Hematopoietic multipotent progenitor cell treated with erythropoietin and hydrocortisone succinate and interleukin-3 and kit ligand, for 15 days (in vitro differentiated cells): ENCODE results near the gene ANKS1A.

Experiments
- DNase-seq: peaks from one replicate; pipeline ENCODE4 v3.0.0-alpha.2; 2015; ENCODE audit warnings: low spot score

The ANKS1A gene

DNA sequence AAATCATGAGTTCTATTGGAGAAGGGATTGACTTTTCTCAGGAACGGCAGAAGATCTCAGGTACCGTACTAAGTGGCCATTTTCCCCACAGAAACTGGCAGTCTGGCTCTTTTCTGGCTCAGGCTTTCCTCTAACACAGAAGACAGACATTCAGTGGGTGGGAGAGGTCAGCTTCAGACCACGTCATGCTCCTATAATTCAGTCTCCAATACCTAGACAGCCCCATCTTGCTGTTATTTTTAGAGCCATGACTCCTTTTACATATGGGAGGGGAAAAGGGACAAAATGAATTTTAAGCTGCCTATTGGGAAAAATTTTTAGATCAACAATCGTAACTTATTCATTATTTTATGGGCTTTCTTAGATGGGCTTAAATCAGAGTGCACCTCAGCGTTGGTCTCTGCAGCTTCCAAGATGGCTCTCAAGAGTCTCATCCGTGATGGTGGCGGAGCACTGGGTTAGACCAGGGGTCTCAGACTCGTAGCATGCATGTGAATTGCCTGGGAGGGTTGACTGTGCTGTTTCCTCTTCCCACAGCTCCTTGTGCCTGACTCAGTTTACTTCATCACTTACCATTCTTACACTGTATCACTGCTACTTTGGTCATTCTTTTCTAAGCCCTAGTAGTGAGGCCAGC is 165.2 kb downstream of the ANKS1A start:
- no peak for DNase-seq

DNA sequence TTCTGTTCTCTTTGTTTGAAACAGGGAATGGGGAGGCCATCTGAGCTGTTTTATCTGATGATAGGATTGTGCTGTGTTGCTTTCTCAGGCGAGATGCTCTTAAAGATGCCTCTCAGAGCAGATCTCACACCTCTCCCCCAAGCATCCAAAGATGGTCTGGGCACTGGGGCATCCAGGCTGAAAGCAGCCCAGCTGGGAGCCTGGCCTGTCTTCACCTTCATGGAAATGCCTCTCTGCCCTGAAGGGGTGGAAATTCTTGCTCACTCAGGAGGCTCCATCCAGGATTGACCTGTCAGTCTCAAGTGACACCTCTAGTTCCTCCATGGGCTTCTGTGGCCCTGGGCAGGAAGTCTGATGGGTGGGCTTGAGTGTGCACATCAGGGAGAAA is 165.7 kb downstream of the ANKS1A start:
- no peak for DNase-seq

DNA sequence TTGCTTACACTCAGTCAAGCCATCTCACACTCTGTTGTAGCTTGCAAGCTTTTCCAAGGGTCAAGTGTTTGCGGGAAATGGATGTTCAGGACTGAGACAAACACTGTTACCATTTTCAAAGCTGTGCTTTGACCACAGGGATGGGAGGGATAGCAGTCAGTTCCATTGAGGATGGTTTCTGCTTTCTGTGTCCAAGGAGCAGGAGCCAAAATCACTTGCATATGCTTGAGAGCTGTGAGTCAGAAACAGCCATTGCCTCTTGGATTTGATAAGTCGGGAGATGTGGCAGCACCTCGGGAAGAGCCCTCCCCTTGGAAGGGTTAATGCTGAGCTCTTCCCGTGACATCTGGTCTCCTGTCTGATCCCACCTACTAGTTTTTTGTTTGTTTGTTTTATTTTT is 166.8 kb downstream of the ANKS1A start:
- DNase-seq = no peak

DNA sequence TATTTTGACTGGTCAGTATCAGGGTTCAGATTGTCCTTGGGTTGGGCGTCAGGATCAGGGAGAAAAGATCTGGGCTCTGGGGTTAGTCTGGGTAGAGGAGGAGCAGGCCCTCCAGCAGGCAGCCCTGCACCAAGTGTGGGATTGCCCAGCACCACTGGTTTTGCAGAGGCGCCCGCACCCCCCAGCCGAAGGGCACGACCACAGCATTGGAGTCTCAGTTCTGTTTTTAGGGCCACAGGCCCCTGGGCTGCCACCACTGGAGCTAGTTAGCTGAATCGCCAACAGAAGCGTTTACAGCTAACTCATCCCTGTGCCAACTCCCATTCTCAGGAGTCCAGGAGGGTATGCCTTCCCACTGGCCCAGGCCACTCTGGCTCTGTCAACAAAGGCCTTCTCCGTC is 167.9 kb downstream of the ANKS1A start:
- DNase-seq = no peak

DNA sequence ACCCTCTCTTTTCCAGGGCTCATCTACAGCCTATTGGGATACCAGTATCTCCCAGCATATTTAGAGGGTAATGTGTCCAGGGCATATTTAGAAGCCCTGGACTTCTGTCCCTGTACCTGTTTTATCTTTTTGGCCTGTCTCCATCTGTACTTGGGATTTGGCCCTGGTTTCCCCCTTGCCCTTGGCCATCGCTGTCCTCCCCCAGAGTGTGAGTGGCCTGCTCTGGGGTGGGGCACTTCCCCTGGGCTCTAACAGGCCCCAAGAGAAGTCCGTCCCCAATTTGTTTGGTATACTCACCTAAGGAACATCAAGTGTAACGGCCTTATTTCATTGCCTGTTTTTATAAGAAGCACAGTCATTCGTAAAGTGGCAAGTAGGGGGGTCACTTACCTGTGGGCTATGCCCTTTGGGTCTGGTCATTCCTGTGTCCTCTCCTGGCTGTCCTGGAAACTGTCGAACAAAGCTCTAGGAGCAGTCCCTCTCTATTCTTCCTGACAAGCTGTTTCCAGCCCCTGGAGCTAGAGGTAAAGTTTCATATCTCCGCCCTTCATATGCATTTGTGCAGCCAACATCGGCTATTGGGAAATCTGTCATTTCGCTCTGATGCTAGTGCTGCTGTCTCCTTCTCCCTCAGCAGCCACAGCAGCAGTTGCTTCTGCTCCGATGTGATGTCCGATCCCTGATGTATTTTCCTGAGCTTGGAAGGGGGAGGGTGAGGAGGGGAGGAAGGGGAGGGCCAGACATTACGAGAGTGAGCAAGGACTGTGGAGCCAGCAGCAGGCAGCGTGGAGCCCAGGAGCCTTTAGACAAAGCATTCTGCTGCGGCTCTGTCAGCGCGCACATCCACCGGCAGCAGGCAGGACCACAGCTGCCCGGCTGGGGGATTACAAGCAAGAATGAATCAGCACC is 168.6 kb downstream of the ANKS1A start:
- no peak for DNase-seq

DNA sequence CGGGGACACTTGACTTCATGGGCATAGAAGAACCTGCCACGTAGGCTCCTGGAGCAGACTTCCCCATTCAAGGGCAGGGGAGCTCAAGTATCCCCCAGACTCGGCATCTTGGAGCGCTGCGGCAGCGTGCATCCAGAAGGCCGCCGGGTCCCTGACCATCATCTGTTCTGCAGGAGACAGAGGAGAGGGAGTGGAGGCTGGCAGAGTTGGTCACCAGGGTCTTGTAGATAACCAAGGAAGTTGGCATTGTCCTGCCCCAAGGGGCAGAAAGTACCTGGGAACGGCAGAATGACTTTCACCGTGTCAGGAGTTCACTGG is 169.3 kb downstream of the ANKS1A start:
- no peak for DNase-seq

DNA sequence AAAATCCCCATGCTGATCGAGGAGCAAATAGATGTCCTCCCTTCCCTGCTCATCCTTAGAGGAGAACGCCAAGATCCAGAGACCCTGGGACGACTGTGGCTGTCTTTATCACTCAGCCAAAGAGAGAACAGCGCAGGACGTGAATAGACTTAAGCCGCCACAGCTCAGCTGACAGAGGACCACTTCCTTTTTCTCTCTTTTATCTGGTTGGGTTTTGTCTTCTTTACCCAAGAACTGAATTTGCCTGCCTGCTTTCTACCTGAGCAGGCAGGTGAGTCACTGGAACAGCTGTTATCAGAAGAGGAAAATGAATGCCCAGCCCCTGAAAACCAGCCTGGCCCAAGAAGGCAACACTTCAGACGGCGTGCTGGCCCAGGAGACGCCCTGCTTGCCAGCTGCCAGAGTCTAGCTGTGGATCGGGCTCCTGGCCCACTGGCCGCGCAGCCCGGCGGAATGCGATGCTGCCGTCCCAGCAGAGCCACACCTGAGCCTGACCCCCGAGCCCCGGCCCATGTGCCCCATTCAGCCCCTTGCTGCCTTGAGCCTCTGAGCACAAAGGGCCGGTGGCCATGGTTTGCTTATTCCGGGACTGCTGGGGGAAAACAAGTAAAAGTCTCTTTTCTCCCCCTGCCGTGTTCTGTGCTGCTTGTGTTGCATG is 169.9 kb downstream of the ANKS1A start:
- no peak for DNase-seq

DNA sequence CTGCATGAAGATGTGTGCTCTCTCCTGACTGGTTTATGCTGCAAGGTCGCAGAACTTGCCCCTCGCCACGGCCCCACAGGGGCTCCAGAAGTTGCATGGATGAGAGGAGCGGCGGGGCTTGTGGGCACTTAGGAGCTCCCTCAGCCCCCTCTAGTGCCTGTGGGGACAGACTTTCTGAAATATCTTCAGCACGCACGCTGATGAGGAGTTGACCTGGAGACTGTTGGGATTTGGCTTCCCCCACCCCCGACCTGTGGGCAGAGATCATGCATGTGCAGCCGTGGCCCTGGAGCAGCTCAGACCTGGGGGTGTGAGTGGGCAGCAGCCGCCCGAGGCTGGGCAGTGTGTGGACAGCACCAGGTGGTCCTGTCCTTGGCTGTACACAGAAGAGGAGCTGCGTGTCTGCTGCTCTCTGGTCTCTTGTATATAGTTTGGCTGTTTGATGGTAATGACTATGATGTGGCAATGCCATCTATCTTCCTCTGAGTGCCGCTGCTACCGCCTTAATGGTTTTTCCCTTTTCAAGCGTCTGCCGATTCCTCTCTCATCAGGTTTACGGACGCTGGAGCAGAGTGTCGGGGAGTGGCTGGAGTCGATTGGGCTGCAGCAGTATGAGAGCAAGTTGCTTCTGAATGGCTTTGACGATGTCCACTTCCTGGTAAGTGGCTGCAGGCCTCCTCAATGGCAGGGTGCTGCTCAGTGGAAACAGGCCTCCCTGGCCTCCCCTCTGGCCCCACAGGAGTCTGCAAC is 170.7 kb downstream of the ANKS1A start:
- DNase-seq = no peak

DNA sequence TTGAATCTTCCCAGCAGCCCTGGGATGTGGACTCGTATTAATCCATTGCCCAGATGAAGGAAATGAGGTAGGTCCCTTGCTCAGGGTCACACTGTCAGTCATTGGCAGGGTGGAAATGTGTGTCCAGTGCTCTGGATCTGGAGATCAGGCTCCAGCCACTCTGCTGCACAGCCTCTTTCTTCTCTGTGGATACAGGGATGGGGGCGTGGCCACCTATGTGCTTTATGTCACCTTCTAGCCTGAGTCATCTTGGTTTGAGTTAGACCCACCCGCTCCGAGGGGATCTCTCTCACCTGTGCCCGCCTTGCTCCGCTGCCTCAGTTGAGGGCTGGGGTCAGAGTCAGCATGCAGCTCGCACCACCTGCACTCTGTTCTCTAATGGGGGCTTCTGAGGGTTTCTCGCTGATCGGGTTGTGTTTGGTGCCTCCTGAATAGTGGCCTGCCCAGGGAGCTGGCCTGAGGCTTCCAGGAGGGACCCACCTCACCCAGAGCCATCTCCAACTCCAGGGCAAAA is 172.1 kb downstream of the ANKS1A start:
- DNase-seq = no peak

DNA sequence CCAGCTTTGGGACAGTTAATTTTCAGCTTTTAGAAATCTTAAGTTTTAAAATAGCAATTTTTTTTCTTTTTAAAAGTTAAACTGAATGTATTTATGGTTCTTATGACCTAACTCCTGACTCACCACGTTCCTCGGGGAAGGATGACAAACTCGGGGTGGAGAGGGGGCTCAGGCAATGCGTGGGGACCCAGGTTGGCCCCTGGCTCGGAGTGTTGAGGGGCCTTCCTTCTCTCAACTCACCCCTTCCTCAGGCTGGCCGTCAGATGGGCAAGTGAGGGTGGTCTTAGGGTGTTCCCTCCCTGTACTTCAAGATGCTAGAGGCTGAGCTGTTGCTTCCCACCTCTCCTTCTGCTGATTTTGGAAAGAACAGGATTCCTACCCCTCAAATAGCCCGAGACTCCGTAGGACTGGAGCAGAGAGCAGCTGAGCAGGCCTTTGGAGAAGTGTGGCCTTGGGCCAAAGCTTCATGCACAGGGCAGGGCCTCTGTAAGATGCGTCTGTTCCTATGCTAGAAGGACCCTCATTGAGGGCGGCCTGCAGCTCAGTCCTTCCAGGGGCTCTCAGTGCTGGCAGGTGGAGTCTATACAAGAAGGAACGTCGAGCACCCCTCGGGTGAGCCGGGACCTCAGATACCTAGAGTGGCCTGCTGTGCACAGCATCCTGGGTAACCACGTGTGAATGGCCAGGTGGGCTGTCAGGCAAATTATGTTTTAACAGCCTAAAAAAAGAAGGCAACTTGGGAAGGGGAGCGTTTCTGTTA is 172.8 kb downstream of the ANKS1A start:
- DNase-seq = no peak

DNA sequence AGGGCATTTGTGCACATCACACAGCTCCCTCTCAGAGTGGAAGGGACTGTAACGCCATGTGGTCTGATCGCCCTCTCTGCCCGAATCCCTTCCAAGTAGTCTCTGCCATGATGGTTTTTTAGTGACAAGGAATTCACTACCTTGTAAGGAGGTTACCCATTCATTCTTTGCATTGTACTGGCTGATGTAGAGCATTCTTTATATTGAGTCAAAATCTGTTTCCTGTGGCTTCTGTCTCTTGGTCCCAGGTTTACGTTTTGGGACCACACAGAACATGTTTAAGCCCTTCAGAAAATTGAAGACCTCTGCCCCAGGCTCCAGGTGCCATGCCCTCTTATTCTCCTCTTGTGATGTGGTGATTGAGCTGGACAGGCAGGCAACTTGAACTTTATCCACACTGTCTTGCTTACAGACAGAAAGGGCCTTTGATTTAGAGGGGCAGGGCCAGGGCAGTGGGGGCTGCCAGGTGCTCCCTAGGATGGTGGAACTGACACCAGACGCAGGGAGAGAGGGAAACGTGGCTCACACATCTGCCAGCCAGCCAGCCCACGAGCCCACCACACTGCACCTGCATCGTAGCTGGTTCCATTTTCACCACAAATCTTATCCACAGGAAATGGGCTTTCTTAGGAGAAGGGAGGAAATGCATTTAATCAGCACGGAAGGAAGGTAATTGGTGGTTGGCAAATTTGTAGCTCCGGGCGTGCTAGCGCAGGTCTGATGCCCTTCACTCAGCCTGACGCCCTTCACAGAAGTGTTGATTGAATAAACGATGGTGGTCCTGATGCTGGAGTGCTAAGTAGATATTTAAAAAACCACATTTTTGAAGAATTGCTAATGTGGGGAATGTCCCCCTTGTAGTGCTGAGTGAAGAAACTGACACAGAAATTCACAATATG is 173.9 kb downstream of the ANKS1A start:
- no peak for DNase-seq

DNA sequence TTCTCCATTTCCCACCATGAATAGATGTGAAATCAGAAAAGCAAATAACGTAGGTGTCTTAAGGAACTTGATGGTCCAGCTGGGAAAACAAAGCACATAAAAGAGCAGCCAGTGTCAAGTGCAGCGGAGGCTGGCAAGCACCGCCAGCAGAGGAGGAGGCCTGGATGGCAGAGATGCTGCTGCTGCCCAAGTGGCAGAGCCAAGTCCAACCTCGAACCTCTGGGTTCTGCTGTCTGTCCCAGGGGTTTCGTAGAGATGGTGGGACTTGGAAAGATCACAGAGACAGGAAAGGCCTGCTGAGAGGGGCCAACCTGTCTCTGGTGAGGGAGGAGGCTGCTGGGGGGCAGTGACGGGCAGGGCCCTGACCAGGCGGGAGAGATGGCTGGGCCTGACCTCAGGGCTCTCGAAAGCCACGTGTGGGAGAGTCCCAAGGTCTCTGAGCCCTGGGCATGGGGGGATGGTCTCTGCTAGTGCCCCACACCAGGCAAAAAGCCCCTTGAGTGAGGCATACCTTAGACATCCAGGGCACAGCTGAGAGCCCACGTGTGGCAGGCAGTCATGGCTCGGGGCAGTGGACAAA is 174.7 kb downstream of the ANKS1A start:
- no peak for DNase-seq

DNA sequence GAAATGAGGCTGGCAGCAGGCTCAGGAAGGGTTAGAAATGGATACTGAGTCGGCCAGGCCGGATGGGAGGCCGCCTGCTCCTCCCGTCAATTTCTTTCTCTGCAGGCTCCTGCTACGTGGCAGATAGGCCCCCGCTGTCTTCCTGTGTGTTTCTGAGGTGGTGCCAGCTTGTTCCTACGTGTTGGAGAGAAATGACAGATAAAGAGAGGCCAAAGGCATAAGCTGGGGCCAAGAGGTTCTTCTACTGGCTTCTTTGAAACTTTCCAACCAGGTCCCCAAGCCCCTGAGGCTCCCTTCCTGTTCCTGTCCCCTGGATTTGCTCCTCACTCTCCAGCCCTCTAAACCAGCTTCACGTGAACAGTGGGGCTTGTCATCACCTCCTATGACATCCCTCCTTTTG is 175.2 kb downstream of the ANKS1A start:
- no peak for DNase-seq

DNA sequence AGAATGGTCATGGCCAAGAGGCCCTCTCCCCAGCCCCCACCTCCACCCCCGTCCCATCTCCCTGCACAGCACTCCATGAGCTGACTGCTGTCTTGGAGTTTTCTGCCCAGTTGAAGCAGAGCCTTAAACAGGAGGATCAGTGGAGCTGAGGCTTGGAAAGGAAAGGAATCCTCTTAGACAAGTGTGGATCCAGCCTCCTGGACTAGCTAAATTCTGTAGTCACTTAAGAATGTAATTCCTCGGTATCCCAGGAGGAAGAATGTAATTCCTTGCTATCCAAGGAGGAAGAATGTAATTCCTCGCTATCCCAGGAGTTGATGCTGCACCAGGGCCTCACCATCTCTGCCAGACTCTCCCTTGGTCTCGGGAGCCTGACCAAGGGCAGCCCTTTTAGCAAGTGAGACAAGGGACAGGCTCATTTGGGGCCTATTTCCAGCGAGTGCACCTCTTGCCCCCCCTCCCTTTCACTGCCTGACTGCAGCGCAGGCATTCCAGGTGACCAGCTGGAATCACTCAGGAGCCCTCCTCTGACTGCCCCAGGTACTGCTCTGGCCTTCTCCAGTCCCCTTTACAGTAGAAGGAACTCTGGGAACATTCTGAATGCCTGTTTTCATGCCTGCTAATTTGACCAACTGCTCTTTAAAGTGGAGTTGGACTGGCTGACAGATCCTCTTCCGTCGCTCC is 175.8 kb downstream of the ANKS1A start:
- DNase-seq = no peak

DNA sequence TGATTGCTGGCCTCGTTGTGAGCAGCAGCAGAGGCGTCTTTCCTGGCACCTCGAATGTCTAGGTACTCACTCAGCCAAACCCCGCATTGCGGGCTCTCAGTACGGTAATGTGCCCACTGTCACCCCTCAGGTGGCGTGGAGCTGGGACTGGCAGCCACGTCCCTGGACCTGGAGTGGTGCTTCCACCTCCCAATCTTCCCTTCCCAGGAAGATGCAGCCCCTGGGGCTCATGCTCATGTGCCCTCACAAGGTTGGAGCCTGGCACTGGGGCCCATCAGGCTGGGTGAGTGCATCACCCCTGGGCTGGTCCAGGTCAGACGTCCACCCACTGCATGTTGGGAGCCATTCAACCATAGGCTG is 176.4 kb downstream of the ANKS1A start:
- DNase-seq = no peak

DNA sequence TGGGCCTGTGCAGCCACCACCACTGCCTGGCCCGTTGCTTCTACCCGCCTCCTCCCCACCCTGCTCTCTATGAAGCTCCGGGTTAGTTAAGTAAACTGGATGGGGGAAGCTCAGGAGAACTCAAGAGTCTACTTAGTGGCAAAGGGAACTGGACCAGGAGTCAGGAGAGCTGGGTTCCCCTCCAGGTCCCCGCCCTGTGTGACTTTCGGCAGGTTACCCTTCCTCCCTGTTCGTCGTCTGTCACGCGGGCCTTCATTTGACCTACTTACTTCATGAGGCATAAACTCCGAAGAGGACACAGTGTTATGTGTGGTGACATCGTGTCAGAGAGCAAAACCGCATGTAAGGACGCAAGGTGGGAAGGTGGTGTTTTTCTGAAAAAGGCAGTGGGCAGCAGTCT is 176.8 kb downstream of the ANKS1A start:
- no peak for DNase-seq

DNA sequence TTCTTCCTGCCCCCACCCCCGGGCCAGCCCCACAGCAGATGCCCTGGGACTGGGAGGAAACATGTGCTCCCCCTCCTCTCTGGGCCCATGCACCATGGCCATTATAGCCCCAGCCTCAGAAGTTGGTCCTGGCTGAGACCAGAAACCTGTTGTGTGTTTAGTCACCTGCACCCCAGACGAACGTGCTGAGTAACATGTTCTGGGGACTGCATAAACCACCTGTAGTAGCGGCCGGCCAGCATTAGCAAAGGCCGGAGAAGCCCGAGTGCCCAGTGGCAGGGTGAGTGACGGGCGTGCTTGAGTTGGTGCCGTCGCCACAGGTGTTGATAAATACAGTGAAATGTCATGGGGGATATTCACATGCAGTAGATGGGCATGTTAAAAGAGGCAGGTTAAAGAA is 178.2 kb downstream of the ANKS1A start:
- no peak for DNase-seq

DNA sequence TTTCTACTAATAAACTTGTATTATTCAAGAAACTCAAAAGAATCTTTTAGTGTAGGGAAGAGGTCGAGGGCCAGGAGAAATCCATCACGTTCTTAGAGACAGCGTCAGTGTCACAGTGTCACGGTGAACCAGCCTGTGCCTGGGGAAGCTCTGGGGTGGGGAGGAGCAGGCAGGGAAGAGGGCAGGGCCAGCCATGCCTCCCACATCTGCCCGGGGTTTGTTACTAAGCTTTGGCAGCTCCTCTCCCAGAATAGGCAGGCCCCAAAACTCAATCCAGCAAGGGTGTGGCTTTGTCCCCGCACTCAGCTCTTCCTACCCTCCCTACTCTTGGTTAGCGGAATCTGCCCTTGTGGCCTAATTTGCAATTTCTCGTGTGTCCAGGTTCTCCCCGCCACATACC is 179.2 kb downstream of the ANKS1A start:
- DNase-seq = no peak

DNA sequence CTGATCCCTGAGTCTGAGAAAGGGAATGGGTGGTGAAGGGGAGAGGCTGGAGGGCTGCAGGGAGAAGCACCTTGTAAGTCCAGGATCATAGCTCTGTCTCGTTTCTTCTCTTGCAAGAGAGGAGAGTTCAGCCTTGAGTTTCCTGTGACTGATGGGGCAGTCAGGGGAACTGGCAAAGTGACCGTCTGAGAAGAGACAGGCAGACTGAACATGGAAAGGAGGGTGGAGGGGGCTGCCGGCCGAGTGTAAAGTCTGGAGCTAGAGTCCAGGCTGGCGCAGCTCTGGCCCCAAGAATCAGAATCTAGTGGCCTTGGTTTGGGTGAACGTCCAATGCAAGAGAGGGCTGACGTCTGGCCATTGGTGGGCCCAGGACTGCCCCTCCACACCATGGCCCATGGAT is 179.6 kb downstream of the ANKS1A start:
- no peak for DNase-seq

DNA sequence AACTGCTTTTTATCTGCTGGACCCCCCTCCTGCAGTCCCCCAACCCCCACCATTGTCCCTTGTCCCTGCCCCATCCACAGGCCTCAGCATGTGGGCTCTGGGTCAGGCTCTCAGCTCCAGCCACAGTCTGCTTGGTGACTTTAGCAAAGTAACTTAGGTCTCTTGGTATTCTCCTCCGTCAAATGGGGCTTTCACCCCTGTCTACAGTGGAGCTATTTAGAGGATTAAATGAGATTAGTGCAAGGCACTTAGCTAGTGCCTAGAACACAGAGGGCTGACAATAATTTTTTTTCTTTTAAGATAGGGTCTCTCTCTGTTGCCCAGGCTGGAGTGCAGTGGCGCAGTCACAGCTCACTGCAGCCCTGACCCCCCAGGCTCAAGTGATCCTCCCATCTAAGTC is 180.2 kb downstream of the ANKS1A start:
- no peak for DNase-seq
